Hematopoietic multipotent progenitor cell treated with erythropoietin and hydrocortisone succinate and interleukin-3 and kit ligand, for 6 days (in vitro differentiated cells): ENCODE data around the gene CDC34.

ENCODE experiments used
- DNase-seq: peaks from one replicate; pipeline ENCODE4 v3.0.0-alpha.2; 2015

The CDC34 gene

GRCh38 chr19:589693-590395 is 58.3 kb downstream of the CDC34 start, which contains the start of gene HCN2:
TSS of gene HCN2 (plus strand) at chr19:589881. CDS start at chr19:589946, 65 bp downstream.
- DNase-seq = no peak

- peak; percentile 56 for DNase-seq
Observed at GRCh38 chr19:590396-590745, 58.8 kb downstream of the CDC34 start.

- no peak for DNase-seq
Observed at GRCh38 chr19:590750-591098, 59.2 kb downstream of the CDC34 start.

GRCh38 chr19:591099-591958 is 59.8 kb downstream of the CDC34 start:
- peak; percentile 65 for DNase-seq
